ENCODE measurements around the gene SPATC1L.

SPATC1L gene

GRCh38 chr21:46156378-46156645 is 27.9 kb downstream of the SPATC1L start:
- TF ChIP-seq TCF4 (CRISPR knock-in tag; IDR thresholded peaks at IDR 0.05; ENCODE audit: borderline replicate concordance): no peak
- TF ChIP-seq GLIS3 (CRISPR knock-in tag; IDR thresholded peaks at IDR 0.05): no peak
- TF ChIP-seq SNAI2 (CRISPR knock-in tag; IDR thresholded peaks at IDR 0.05): no peak
- no peak for TF ChIP-seq CSRNP3 (CRISPR knock-in tag; IDR thresholded peaks at IDR 0.05)
- no peak for TF ChIP-seq ESRRG (CRISPR knock-in tag; IDR thresholded peaks at IDR 0.05)
- no peak for TF ChIP-seq OSR1 (CRISPR knock-in tag; IDR thresholded peaks at IDR 0.05)
- no peak for TF ChIP-seq TSHZ2 (CRISPR knock-in tag; IDR thresholded peaks at IDR 0.05)
- TF ChIP-seq ZNF565 (CRISPR knock-in tag; conservative IDR thresholded peaks at IDR 0.05; ENCODE audit: low read depth): no peak
- no peak for TF ChIP-seq ZC3H10 (CRISPR knock-in tag; IDR thresholded peaks at IDR 0.05)
- no peak for TF ChIP-seq RARB (CRISPR knock-in tag; IDR thresholded peaks at IDR 0.05)
- TF ChIP-seq POU6F1 (CRISPR knock-in tag; IDR thresholded peaks at IDR 0.05; ENCODE audit: borderline replicate concordance, low read depth): no peak
- TF ChIP-seq BACH2 (CRISPR knock-in tag; IDR thresholded peaks at IDR 0.05; ENCODE audit: borderline replicate concordance): no peak
- TF ChIP-seq PPARA (CRISPR knock-in tag; IDR thresholded peaks at IDR 0.05; ENCODE audit: borderline replicate concordance): no peak
- TF ChIP-seq TOX (CRISPR knock-in tag; IDR thresholded peaks at IDR 0.05; ENCODE audit: borderline replicate concordance): no peak
- TF ChIP-seq ZFP3 (CRISPR knock-in tag; IDR thresholded peaks at IDR 0.05): no peak
- TF ChIP-seq CSDC2 (CRISPR knock-in tag; IDR thresholded peaks at IDR 0.05): no peak
- TF ChIP-seq ARNTL (CRISPR knock-in tag; IDR thresholded peaks at IDR 0.05; ENCODE audit: borderline replicate concordance, low read depth): no peak
- TF ChIP-seq CREB5 (CRISPR knock-in tag; IDR thresholded peaks at IDR 0.05; ENCODE audit: low read depth): no peak
- TF ChIP-seq ZNF70 (CRISPR knock-in tag; IDR thresholded peaks at IDR 0.05): no peak
- no peak for TF ChIP-seq ZNF8 (CRISPR knock-in tag; IDR thresholded peaks at IDR 0.05)
- no peak for ATAC-seq

- no peak for ATAC-seq
- no peak for TF ChIP-seq RARB (CRISPR knock-in tag; IDR thresholded peaks at IDR 0.05)
- no peak for TF ChIP-seq GLIS3 (CRISPR knock-in tag; IDR thresholded peaks at IDR 0.05)
- no peak for TF ChIP-seq BACH2 (CRISPR knock-in tag; IDR thresholded peaks at IDR 0.05; ENCODE audit: borderline replicate concordance)
- TF ChIP-seq CREB5 (CRISPR knock-in tag; IDR thresholded peaks at IDR 0.05; ENCODE audit: low read depth): no peak
- no peak for TF ChIP-seq TSHZ2 (CRISPR knock-in tag; IDR thresholded peaks at IDR 0.05)
- no peak for TF ChIP-seq ZNF8 (CRISPR knock-in tag; IDR thresholded peaks at IDR 0.05)
- no peak for TF ChIP-seq ESRRG (CRISPR knock-in tag; IDR thresholded peaks at IDR 0.05)
- no peak for TF ChIP-seq CSRNP3 (CRISPR knock-in tag; IDR thresholded peaks at IDR 0.05)
- no peak for TF ChIP-seq TOX (CRISPR knock-in tag; IDR thresholded peaks at IDR 0.05; ENCODE audit: borderline replicate concordance)
- TF ChIP-seq ZNF565 (CRISPR knock-in tag; conservative IDR thresholded peaks at IDR 0.05; ENCODE audit: low read depth): no peak
- no peak for TF ChIP-seq PATZ1 (CRISPR knock-in tag; IDR thresholded peaks at IDR 0.05; ENCODE audit: borderline replicate concordance)
- TF ChIP-seq ZNF70 (CRISPR knock-in tag; IDR thresholded peaks at IDR 0.05): no peak
- TF ChIP-seq ARNTL (CRISPR knock-in tag; IDR thresholded peaks at IDR 0.05; ENCODE audit: borderline replicate concordance, low read depth): no peak
- no peak for TF ChIP-seq PPARA (CRISPR knock-in tag; IDR thresholded peaks at IDR 0.05; ENCODE audit: borderline replicate concordance)
- no peak for TF ChIP-seq CSDC2 (CRISPR knock-in tag; IDR thresholded peaks at IDR 0.05)
- TF ChIP-seq ZC3H10 (CRISPR knock-in tag; IDR thresholded peaks at IDR 0.05): no peak
- no peak for TF ChIP-seq ISL1 (CRISPR knock-in tag; IDR thresholded peaks at IDR 0.05)
- no peak for TF ChIP-seq TCF4 (CRISPR knock-in tag; IDR thresholded peaks at IDR 0.05; ENCODE audit: borderline replicate concordance)
Measured at GRCh38 chr21:46155514-46156377, 28.5 kb downstream of the SPATC1L start, which contains the start of gene FTCD. Gene FTCD (minus strand): TSS chr21:46155579. CDS start chr21:46155523, 56 bp downstream.
